ENCODE measurements around the gene PRSS1. TPM values are rescaled to one million over a fixed set of nuclear protein-coding genes. Genes with fewer than 3 reads are reported as not detected.

Gene PRSS1
- total RNA-seq, 1 experiment from 2014 or later = not detected

GRCh38 chr7:142771353-142771723 lies 22.1 kb downstream of the PRSS1 start:
- DNase-seq (ENCODE audit: unreplicated experiment) = peak; percentile 30
- BruUV-seq (replicated peaks) = no TSS peak
- Mint-ChIP-seq H3K36me3 (ENCODE audit: insufficient read depth, unreplicated experiment) (no peaks in the 10 kb centered on the region), H3K4me1 (ENCODE audit: insufficient read depth, unreplicated experiment) (peaks cover 13% of the 10 kb centered on the region), H3K27me3 (ENCODE audit: insufficient read depth, unreplicated experiment) (peaks cover 63% of the 10 kb centered on the region), H3K27ac (ENCODE audit: low read depth, unreplicated experiment) (no peak overlapping the region), H3K9me3 (ENCODE audit: unreplicated experiment) (no peaks in the 10 kb centered on the region), H3K4me3 (ENCODE audit: unreplicated experiment) (no peak overlapping the region)
- no peak for TF ChIP-seq CTCF (IDR thresholded peaks at IDR 0.05; ENCODE audit: unreplicated experiment)
- ChIA-PET POLR2A (no interaction called here), CTCF (interaction anchor here (0.7 to 5.8 kb wide), 7 partner anchors 12 to 292 kb away, joined by 3 to 35 read pairs (median 4); no protein-coding TSS in a partner anchor)
- intact Hi-C loops (cut with micrococcal nuclease) = no loop called here

GRCh38 chr7:142772051-142772450 lies 22.8 kb downstream of the PRSS1 start:
- CTCF ChIA-PET = interaction anchor here (1.1 to 5.8 kb wide), 6 partner anchors 11 to 271 kb away, joined by 3 to 35 read pairs (median 4); no protein-coding TSS in a partner anchor
- BruUV-seq (replicated peaks) = no TSS peak
- Mint-ChIP-seq H3K27me3 (ENCODE audit: insufficient read depth, unreplicated experiment) (peaks cover 56% of the 10 kb centered on the region), H3K36me3 (ENCODE audit: insufficient read depth, unreplicated experiment) (no peaks in the 10 kb centered on the region), H3K9me3 (ENCODE audit: unreplicated experiment) (peaks cover 1% of the 10 kb centered on the region), H3K27ac (ENCODE audit: low read depth, unreplicated experiment) (no peak overlapping the region), H3K4me3 (ENCODE audit: unreplicated experiment) (no peak overlapping the region), H3K4me1 (ENCODE audit: insufficient read depth, unreplicated experiment) (peaks cover 13% of the 10 kb centered on the region)
- TF ChIP-seq CTCF (IDR thresholded peaks at IDR 0.05; ENCODE audit: unreplicated experiment) = no peak
- intact Hi-C loops (cut with micrococcal nuclease) = no loop called here
- no peak for DNase-seq (ENCODE audit: unreplicated experiment)
- POLR2A ChIA-PET = no interaction called here

GRCh38 chr7:142772673-142773072 lies 23.4 kb downstream of the PRSS1 start:
- BruUV-seq (replicated peaks) = no TSS peak
- CTCF ChIA-PET = interaction anchor here (1.1 to 5.8 kb wide), 4 partner anchors 10 to 272 kb away, joined by 3 to 35 read pairs (median 7); no protein-coding TSS in a partner anchor
- DNase-seq (ENCODE audit: unreplicated experiment) = no peak
- Mint-ChIP-seq H3K4me3 (ENCODE audit: unreplicated experiment) (no peak overlapping the region), H3K27ac (ENCODE audit: low read depth, unreplicated experiment) (no peak overlapping the region), H3K9me3 (ENCODE audit: unreplicated experiment) (peaks cover 7% of the 10 kb centered on the region), H3K27me3 (ENCODE audit: insufficient read depth, unreplicated experiment) (peaks cover 50% of the 10 kb centered on the region), H3K4me1 (ENCODE audit: insufficient read depth, unreplicated experiment) (peaks cover 13% of the 10 kb centered on the region), H3K36me3 (ENCODE audit: insufficient read depth, unreplicated experiment) (no peaks in the 10 kb centered on the region)
- intact Hi-C loops (cut with micrococcal nuclease) = no loop called here
- POLR2A ChIA-PET = no interaction called here
- no peak for TF ChIP-seq CTCF (IDR thresholded peaks at IDR 0.05; ENCODE audit: unreplicated experiment)

GRCh38 chr7:142773230-142773629 lies 24.0 kb downstream of the PRSS1 start:
- TF ChIP-seq CTCF (IDR thresholded peaks at IDR 0.05; ENCODE audit: unreplicated experiment) = no peak
- Mint-ChIP-seq H3K27ac (ENCODE audit: low read depth, unreplicated experiment) (no peak overlapping the region), H3K27me3 (ENCODE audit: insufficient read depth, unreplicated experiment) (peaks cover 45% of the 10 kb centered on the region), H3K36me3 (ENCODE audit: insufficient read depth, unreplicated experiment) (no peaks in the 10 kb centered on the region), H3K4me3 (ENCODE audit: unreplicated experiment) (no peak overlapping the region), H3K4me1 (ENCODE audit: insufficient read depth, unreplicated experiment) (peaks cover 13% of the 10 kb centered on the region), H3K9me3 (ENCODE audit: unreplicated experiment) (peaks cover 7% of the 10 kb centered on the region)
- POLR2A ChIA-PET = no interaction called here
- no peak for DNase-seq (ENCODE audit: unreplicated experiment)
- intact Hi-C loops (cut with micrococcal nuclease) = no loop called here
- CTCF ChIA-PET = interaction anchor here (1.2 to 5.8 kb wide), 4 partner anchors 10 to 273 kb away, joined by 5 to 35 read pairs (median 10); no protein-coding TSS in a partner anchor
- BruUV-seq (replicated peaks) = no TSS peak
